ENCODE results near the gene SKIL.

SKIL gene

DNA sequence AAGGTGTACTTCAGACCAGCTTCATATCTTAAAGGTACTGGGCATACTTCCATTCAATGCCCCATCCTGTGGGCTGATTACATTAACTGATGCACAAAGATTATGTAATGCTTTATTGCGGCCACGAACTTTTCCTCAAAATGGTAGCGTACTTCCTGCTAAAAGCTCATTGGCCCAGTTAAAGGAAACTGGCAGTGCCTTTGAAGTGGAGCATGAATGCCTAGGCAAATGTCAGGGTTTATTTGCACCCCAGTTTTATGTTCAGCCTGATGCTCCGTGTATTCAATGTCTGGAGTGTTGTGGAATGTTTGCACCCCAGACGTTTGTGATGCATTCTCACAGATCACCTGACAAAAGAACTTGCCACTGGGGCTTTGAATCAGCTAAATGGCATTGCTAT is 3.4 kb downstream of the SKIL start:
- Histone ChIP-seq H3K23ac (ENCODE audit: low read length) (no peak overlapping the region), H3K27me3 (ENCODE audit: insufficient read depth, low read length) (no peaks in the 10 kb centered on the region), H3K4me1 (ENCODE audit: control insufficient read depth in 1 of 2, insufficient read depth in 2 of 2, low read length in 2 of 2) (peaks cover 11 to 21% of the 10 kb centered on the region in 2 experiments), H4K8ac (ENCODE audit: low read depth, low read length) (no peak overlapping the region), H3K4me2 (ENCODE audit: low read length) (peak overlapping the region; percentile 59), H3K4me3 (ENCODE audit: low read depth, low read length) (no peak overlapping the region), H3K9me3 (ENCODE audit: insufficient read depth, low read depth, low read length) (no peaks in the 10 kb centered on the region), H4K91ac (ENCODE audit: low read depth, low read length) (no peak overlapping the region), H2AK5ac (ENCODE audit: low read length) (no peak overlapping the region), H2BK120ac (ENCODE audit: insufficient read depth, low read length, poor library complexity) (no peak overlapping the region), H3K27ac (ENCODE audit: low read depth, low read length) (peak overlapping the region; percentile 5), H3K9ac (ENCODE audit: low read length) (no peak overlapping the region), H2BK5ac (ENCODE audit: low read depth, low read length, poor library complexity) (no peak overlapping the region), H3K4ac (ENCODE audit: low read depth, low read length) (peak overlapping the region; percentile 81), H3K79me1 (ENCODE audit: low read length) (peaks cover 23% of the 10 kb centered on the region), H3K18ac (ENCODE audit: low read length) (peak overlapping the region; percentile 6), H3K36me3 (ENCODE audit: control insufficient read depth in 1 of 2, insufficient read depth in 2 of 2, low read length in 2 of 2) (peaks cover 24 to 25% of the 10 kb centered on the region in 2 experiments), H3K79me2 (ENCODE audit: control insufficient read depth, insufficient read depth, low read length, poor library complexity) (peaks cover 34% of the 10 kb centered on the region), H2BK12ac (ENCODE audit: low read length) (no peak overlapping the region), H4K12ac (ENCODE audit: low read depth, low read length) (no peak overlapping the region), H3K14ac (ENCODE audit: low read length) (no peak overlapping the region), H2AFZ (ENCODE audit: insufficient read depth, low read length, poor library complexity) (no peak overlapping the region)
- no CpG with 5 or more reads among the region's 5 CpGs for WGBS (ENCODE audit: extremely low coverage, insufficient coverage, insufficient read length)
- DNase-seq: no peak

DNA sequence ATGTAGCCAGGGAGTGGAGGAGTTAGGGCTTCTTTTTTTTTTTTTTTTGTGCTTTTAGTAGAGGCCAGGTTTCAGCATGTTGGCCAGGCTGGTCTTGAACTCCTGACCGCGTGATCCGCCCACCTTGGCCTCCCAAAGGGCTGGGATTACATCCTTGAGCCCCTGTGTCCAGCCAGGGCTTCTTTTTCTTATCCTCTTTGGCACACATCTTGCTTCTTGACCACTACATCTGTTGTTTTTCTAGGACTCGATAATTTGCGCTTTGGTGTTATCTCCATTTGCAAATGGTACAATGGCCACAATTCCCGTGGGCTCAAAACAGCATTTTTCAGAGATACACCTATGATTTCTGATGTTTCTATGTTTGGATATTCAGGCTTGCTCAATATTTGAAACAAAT is 4.2 kb downstream of the SKIL start:
- Histone ChIP-seq H3K79me2 (ENCODE audit: control insufficient read depth, insufficient read depth, low read length, poor library complexity) (peaks cover 31% of the 10 kb centered on the region), H2AK5ac (ENCODE audit: low read length) (no peak overlapping the region), H3K18ac (ENCODE audit: low read length) (no peak overlapping the region), H2BK5ac (ENCODE audit: low read depth, low read length, poor library complexity) (no peak overlapping the region), H3K23ac (ENCODE audit: low read length) (no peak overlapping the region), H4K91ac (ENCODE audit: low read depth, low read length) (no peak overlapping the region), H3K27ac (ENCODE audit: low read depth, low read length) (no peak overlapping the region), H3K4ac (ENCODE audit: low read depth, low read length) (peak overlapping the region; percentile 83), H3K4me2 (ENCODE audit: low read length) (peak overlapping the region; percentile 47), H4K12ac (ENCODE audit: low read depth, low read length) (no peak overlapping the region), H2BK12ac (ENCODE audit: low read length) (no peak overlapping the region), H3K9ac (ENCODE audit: low read length) (no peak overlapping the region), H3K4me1 (ENCODE audit: control insufficient read depth in 1 of 2, insufficient read depth in 2 of 2, low read length in 2 of 2) (peaks cover 13 to 25% of the 10 kb centered on the region in 2 experiments), H4K8ac (ENCODE audit: low read depth, low read length) (no peak overlapping the region), H2AFZ (ENCODE audit: insufficient read depth, low read length, poor library complexity) (no peak overlapping the region), H3K36me3 (ENCODE audit: control insufficient read depth in 1 of 2, insufficient read depth in 2 of 2, low read length in 2 of 2) (peaks cover 28 to 29% of the 10 kb centered on the region in 2 experiments), H3K4me3 (ENCODE audit: low read depth, low read length) (no peak overlapping the region), H3K9me3 (ENCODE audit: insufficient read depth, low read depth, low read length) (no peaks in the 10 kb centered on the region), H3K79me1 (ENCODE audit: low read length) (peaks cover 18% of the 10 kb centered on the region), H3K14ac (ENCODE audit: low read length) (no peak overlapping the region), H2BK120ac (ENCODE audit: insufficient read depth, low read length, poor library complexity) (no peak overlapping the region), H3K27me3 (ENCODE audit: insufficient read depth, low read length) (no peaks in the 10 kb centered on the region)
- no CpG with 5 or more reads among the region's 6 CpGs for WGBS (ENCODE audit: extremely low coverage, insufficient coverage, insufficient read length)
- no peak for DNase-seq

DNA sequence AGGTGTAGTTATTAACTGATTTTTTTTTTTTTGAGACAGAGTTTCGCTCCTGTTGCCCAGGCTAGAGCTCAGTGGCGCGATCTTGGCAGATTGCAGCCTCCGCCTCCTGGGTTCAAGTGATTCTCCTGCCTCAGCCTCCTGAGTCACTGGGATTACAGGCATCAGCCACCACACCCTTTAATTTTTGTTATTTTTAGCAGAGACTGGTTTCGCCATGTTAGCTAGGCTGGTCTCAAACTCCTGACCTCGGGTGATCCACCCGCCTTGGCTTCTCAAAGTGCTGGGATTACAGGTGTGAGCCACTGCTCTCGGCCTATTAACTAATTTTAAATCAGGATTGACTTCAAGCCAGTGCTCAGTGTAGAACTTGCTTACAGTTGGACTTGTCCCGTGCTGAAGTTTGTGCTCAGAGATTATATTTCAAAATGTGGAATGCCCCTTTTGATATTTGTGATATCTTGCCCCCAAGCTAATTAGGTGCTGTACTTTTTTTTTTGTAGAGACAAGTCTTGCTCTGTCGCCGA is 6.0 kb downstream of the SKIL start:
- Histone ChIP-seq H3K9ac (ENCODE audit: low read length) (no peak overlapping the region), H2AK5ac (ENCODE audit: low read length) (no peak overlapping the region), H3K4ac (ENCODE audit: low read depth, low read length) (peak overlapping the region; percentile 29), H3K27ac (ENCODE audit: low read depth, low read length) (no peak overlapping the region), H3K23ac (ENCODE audit: low read length) (no peak overlapping the region), H2AFZ (ENCODE audit: insufficient read depth, low read length, poor library complexity) (no peak overlapping the region), H3K9me3 (ENCODE audit: insufficient read depth, low read depth, low read length) (no peaks in the 10 kb centered on the region), H4K8ac (ENCODE audit: low read depth, low read length) (no peak overlapping the region), H2BK12ac (ENCODE audit: low read length) (no peak overlapping the region), H3K79me1 (ENCODE audit: low read length) (peaks cover 4% of the 10 kb centered on the region), H4K12ac (ENCODE audit: low read depth, low read length) (no peak overlapping the region), H3K79me2 (ENCODE audit: control insufficient read depth, insufficient read depth, low read length, poor library complexity) (peaks cover 22% of the 10 kb centered on the region), H2BK120ac (ENCODE audit: insufficient read depth, low read length, poor library complexity) (no peak overlapping the region), H4K91ac (ENCODE audit: low read depth, low read length) (no peak overlapping the region), H3K36me3 (ENCODE audit: control insufficient read depth in 1 of 2, insufficient read depth in 2 of 2, low read length in 2 of 2) (peaks cover 33 to 34% of the 10 kb centered on the region in 2 experiments), H2BK5ac (ENCODE audit: low read depth, low read length, poor library complexity) (no peak overlapping the region), H3K4me2 (ENCODE audit: low read length) (peak overlapping the region; percentile 40), H3K18ac (ENCODE audit: low read length) (no peak overlapping the region), H3K4me1 (ENCODE audit: control insufficient read depth in 1 of 2, insufficient read depth in 2 of 2, low read length in 2 of 2) (peaks cover 13 to 25% of the 10 kb centered on the region in 2 experiments), H3K14ac (ENCODE audit: low read length) (no peak overlapping the region), H3K4me3 (ENCODE audit: low read depth, low read length) (peak overlapping the region; percentile 28), H3K27me3 (ENCODE audit: insufficient read depth, low read length) (no peaks in the 10 kb centered on the region)
- no CpG with 5 or more reads among the region's 11 CpGs for WGBS (ENCODE audit: extremely low coverage, insufficient coverage, insufficient read length)
- no peak for DNase-seq

DNA sequence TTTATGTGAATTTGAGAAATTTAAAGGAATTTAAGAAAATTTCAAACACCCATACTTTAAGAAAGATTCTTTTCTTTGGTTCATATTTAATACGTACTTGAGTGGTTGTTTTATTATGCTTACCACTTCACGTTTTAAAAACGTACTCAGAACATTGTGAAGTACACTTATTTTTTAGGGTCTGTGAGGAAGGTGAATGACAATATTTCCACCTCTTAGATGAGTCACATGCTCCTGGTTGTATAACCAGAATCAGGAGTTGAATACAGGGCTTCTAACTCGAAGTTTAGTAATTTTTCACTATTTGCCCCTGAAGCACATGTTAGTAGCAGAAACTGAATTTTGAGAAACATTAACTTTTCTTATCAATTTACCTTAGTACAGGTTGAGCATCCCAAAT is 7.5 kb downstream of the SKIL start:
- H3K9me3 ChIP-seq (ENCODE audit: insufficient read depth, low read depth, low read length): no peaks in the 10 kb centered on the region
- no peak overlapping the region for H3K23ac ChIP-seq (ENCODE audit: low read length)
- H3K18ac ChIP-seq (ENCODE audit: low read length): no peak overlapping the region
- no peak overlapping the region for H2BK120ac ChIP-seq (ENCODE audit: insufficient read depth, low read length, poor library complexity)
- no peak overlapping the region for H3K14ac ChIP-seq (ENCODE audit: low read length)
- no peak overlapping the region for H4K91ac ChIP-seq (ENCODE audit: low read depth, low read length)
- no peak for DNase-seq
- H2BK12ac ChIP-seq (ENCODE audit: low read length): no peak overlapping the region
- no peak overlapping the region for H4K12ac ChIP-seq (ENCODE audit: low read depth, low read length)
- no peak overlapping the region for H4K8ac ChIP-seq (ENCODE audit: low read depth, low read length)
- H3K36me3 ChIP-seq (ENCODE audit: control insufficient read depth in 1 of 2, insufficient read depth in 2 of 2, low read length in 2 of 2): peaks cover 36 to 39% of the 10 kb centered on the region in 2 experiments
- H2BK5ac ChIP-seq (ENCODE audit: low read depth, low read length, poor library complexity): no peak overlapping the region
- peaks cover 23% of the 10 kb centered on the region for H3K79me2 ChIP-seq (ENCODE audit: control insufficient read depth, insufficient read depth, low read length, poor library complexity)
- no peaks in the 10 kb centered on the region for H3K27me3 ChIP-seq (ENCODE audit: insufficient read depth, low read length)
- no peaks in the 10 kb centered on the region for H3K79me1 ChIP-seq (ENCODE audit: low read length)
- no peak overlapping the region for H3K9ac ChIP-seq (ENCODE audit: low read length)
- no peak overlapping the region for H3K4me2 ChIP-seq (ENCODE audit: low read length)
- H3K4me3 ChIP-seq (ENCODE audit: low read depth, low read length): no peak overlapping the region
- H3K4me1 ChIP-seq (ENCODE audit: control insufficient read depth in 1 of 2, insufficient read depth in 2 of 2, low read length in 2 of 2): peaks cover 13 to 25% of the 10 kb centered on the region in 2 experiments
- no peak overlapping the region for H2AFZ ChIP-seq (ENCODE audit: insufficient read depth, low read length, poor library complexity)
- H2AK5ac ChIP-seq (ENCODE audit: low read length): no peak overlapping the region
- WGBS (ENCODE audit: extremely low coverage, insufficient coverage, insufficient read length): no CpG with 5 or more reads among the region's 4 CpGs
- peak overlapping the region; percentile 75 for H3K4ac ChIP-seq (ENCODE audit: low read depth, low read length)
- H3K27ac ChIP-seq (ENCODE audit: low read depth, low read length): no peak overlapping the region

Data from trophoblast cell (in vitro differentiated cells and primary cell).